ENCODE results near the gene UBB.
"Not testable (repeated sequence)": the region's sequence is repeated elsewhere in the genome, so short reads cannot be mapped to it uniquely, and the experiment has no call there.

UBB gene

DNA sequence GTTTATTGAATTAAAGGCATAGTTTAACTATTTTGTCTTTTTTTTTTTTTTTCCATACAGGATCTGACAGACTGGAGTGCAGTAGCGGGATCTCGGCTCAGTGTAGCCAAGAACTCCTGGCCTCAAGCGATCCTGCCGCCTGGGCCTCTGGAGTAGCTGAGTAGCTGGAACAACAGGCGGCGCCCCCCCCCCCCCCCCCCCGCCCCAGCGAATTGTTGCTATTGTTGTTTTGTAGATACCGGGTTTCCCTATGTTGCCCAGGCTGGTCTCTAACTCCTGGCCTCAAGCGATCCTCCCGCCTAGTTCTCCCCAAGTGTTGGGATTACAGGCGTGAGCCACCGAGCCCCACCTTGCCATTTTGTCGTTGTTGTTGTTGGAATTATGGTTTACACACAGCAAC lies 26.3 kb upstream of the UBB start:
- no peak for FAIRE-seq

DNA sequence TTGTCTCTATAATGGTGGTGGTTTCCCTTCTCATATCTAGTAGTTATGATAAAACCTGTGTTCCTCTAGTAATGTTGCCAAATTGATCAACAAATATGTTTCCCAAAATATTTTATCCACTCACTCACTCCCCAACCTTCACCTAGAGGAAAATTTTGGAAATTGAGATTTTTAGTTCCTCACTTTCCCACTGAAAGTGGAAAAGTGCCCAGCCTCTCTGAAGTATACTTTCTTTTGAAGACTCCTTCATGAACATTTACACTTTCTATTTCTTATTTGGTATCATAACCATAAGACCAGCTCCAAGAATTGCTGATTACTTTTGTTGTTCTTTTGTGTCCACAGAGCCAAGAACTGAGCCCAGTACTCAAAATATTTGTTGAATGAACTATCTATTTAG lies 22.5 kb upstream of the UBB start:
- TF ChIP-seq POLR2A (IDR thresholded peaks at IDR 0.05; ENCODE audit: low read depth, low read length) = no peak
- DNase-seq (ENCODE audit: insufficient read length, low spot score) (no peak), FAIRE-seq (no peak)

More for the DNA sequence above, 26.3 kb upstream of the UBB start:
- TF ChIP-seq POLR2A (IDR thresholded peaks at IDR 0.05; ENCODE audit: low read depth, low read length) = no peak
- DNase-seq (ENCODE audit: insufficient read length, low spot score) = no peak

DNA sequence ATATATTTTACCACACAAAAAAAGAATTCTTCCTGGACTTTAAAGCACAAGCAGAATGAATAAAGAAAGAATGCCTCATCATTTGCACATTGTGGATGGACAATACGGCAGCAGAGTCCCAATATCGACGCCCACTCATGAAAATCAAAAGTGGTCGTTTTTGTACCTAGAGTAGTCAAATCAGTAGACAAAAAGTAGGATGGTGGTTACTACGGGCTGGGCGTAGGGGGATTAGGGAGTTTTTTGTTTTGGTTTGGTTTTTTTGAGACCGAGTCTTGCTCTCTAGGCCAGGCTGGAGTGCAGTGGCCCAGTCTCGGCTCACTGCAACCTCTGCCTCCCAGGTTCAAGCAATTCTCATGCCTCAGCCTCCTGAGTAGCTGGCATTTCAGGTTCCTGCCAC lies 19.0 kb upstream of the UBB start:
- no peak for DNase-seq (ENCODE audit: insufficient read length, low spot score)
- no peak for TF ChIP-seq POLR2A (IDR thresholded peaks at IDR 0.05; ENCODE audit: low read depth, low read length)
- FAIRE-seq = no peak

DNA sequence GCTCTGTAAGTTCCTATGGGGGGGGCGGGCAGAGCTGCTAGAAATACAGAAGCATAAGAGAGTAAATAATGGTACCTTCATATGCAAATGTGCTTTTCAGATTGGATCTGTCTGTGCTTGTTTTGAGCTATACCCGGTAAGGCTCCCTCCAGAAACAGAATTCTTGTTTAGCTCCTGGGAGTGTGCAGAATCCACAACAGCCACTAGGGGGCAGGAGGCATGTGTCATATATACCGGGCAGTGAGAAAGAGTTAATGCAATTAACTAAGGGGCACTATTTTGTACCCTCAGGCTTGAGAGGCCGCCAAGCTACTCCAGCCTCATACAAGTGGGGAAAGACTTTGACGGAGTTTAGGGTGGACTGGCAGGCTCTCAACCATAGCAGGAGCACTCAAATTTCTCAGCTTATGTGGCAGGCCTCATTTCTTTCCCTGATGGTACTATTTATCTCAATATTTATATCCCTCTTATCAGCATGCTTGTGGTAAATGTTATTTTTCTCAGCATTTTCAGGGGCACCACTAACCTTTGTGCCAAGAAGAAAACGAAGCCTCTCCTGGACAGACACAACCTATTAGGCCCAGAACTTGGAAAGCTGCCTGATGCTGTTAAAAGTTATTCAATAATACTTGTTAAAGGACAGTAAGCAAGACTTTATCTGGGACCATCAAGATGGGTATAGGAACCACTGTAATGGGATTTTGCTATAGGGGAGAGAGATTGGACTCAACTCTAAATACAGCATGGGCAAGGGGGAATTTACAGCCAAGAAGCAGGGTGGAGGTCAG lies 16.9 kb upstream of the UBB start:
- FAIRE-seq = peak; percentile 78

DNA sequence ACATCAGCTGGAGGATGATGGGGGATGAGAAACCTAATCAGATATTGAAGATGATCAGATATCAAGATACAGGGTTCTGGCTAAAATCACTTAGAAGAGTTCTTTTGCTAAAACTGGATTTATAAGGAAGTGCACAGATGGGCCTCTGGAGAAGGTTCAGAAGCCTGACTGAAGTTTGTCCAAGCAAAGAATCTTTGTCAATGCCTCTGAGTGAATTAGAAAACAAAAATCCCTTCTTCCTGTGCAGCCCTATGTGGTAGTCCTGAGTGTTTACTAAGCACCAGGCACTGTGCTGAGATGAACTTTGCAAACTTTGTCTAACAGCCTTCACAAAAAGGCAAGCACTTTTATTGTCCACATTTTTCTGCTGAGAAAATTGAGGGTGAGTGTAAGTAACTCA lies 16.3 kb upstream of the UBB start:
- no peak for DNase-seq (ENCODE audit: insufficient read length, low spot score)

More for the DNA sequence above, 16.9 kb upstream of the UBB start:
- peak; percentile 33 for DNase-seq (ENCODE audit: insufficient read length, low spot score)
- no peak for TF ChIP-seq POLR2A (IDR thresholded peaks at IDR 0.05; ENCODE audit: low read depth, low read length)

DNA sequence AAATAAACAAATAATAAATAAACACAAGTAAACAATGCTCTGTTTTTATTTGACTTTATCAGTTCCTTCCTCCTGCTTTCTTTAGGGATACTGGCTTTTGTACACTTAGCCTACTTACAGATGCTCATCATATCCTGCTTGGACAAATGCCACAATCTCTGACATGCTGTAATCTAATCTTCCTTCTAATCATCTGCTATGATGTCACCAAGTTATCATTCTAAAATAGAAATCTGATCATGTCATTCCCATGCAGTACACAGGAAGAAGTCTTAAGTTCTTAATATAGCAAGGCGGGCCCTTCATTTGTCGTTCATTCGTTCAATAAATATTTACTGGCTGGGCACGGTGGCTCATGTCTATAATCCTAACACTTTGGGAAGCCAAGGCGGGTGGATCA lies 9.1 kb upstream of the UBB start:
- TF ChIP-seq POLR2A (IDR thresholded peaks at IDR 0.05; ENCODE audit: low read depth, low read length) = no peak
- no peak for FAIRE-seq
- no peak for DNase-seq (ENCODE audit: insufficient read length, low spot score)

More for the DNA sequence above, 16.3 kb upstream of the UBB start:
- FAIRE-seq = no peak
- TF ChIP-seq POLR2A (IDR thresholded peaks at IDR 0.05; ENCODE audit: low read depth, low read length) = no peak

DNA sequence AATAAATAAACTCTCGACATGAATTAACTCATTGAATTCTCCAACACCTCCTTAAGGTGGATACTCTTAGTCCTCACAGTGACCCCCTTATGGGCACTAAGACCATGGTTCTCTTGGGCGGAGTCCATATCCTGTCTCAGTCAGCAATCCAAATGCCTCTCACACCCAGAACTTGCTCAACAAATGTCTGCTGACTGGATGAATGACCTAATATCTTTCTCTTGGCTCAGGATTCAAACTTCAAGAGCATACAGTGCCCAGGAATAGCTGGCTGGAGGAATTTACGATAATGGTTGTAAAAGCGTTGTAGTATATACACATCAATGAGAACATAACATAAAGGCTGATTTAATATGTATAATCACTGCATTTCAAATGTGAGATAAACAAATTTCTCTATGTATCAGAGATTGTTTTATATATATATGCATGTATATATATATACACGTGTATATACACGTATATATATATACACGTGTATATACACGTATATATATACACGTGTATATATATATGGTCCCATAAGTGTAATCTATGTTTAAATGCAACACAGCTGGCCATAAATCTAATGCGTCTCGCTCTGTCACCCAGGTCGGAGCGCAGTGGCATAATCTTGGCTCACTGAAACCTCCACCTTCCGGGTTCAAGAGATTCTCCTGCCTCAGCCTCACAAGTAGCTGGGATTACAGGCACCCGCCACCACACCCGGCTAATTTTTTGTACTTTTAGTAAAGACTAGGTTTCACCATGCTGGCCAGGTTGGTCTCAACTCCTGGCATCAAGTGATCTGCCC lies 6.5 kb upstream of the UBB start:
- DNase-seq (ENCODE audit: insufficient read length, low spot score) (no peak), FAIRE-seq (peak; percentile 66)
- TF ChIP-seq POLR2A (IDR thresholded peaks at IDR 0.05; ENCODE audit: low read depth, low read length) = no peak

DNA sequence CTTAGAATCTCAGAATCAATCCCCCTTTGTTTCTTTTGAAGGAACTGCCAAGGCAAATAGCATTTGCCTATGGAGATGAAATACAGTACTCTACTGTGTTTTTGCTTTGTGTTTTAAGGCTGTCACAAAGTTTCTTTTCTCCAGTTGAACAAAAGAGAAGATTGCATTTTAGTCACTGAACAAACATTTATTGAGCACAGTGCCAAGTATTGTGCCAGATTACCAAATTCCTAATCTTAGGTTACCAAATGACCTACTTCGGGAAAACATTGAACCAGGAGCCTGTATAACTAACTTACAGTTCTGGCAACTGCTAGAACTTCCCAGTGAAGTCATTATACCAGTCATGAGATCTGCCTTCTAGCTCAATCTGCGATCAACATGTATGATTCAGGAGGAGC lies 3.0 kb upstream of the UBB start:
- no peak for TF ChIP-seq POLR2A (IDR thresholded peaks at IDR 0.05; ENCODE audit: low read depth, low read length)
- FAIRE-seq (no peak), DNase-seq (ENCODE audit: insufficient read length, low spot score) (no peak)

DNA sequence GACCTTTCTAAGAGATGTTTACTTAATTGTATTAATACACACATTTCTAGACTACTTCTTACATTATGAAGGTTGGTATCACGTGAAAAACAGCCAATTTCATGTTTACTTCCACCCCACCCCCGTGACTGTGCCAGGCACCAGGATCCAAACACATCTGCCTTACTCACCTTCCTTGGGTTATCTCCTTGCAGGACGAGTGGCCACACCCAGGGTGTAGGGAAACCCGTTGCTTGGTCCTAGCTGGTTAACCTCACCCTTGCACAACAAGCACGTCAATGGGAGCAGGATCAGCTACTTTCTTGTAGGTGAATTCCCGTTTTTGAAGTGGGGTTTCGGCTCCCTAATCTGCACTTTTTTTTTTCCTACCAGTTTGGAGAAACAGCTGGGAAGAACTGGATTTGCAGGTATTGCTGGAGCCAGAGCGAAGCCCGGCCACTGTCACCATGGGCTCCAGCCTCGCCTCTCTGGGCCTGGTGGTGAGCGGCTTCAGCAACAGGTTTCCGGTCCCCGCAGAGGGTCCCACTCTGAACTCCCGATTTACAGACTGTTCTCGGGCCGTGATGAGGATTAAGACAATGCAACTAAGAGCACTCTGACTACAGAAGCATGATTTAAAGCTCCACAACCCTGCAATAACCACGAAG lies 2.1 kb upstream of the UBB start:
- TF ChIP-seq POLR2A (IDR thresholded peaks at IDR 0.05; ENCODE audit: low read depth, low read length) = no peak
- DNase-seq (ENCODE audit: insufficient read length, low spot score) (no peak), FAIRE-seq (no peak)

DNA sequence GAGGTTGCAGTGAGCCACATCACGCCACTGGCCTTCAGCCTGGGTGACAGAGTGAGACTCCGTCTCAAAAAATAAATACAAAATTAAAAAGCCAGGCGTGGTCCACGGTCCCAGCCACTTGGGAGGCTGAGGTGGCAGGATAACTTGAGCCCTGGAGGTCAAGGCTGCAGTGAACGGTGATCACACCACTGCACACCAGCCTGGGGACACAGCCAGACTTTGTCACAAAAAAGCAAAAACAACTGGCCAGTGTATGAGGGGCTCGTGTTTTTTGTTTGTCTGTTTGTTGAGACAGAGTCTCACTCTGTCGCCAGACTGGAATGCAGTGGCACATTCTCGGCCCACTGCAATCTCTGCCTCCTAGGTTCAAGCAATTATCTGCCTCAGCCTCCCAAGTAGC lies 1.2 kb upstream of the UBB start:
- FAIRE-seq (no peak), DNase-seq (ENCODE audit: insufficient read length, low spot score) (no peak)
- TF ChIP-seq POLR2A (IDR thresholded peaks at IDR 0.05; ENCODE audit: low read depth, low read length) = no peak

DNA sequence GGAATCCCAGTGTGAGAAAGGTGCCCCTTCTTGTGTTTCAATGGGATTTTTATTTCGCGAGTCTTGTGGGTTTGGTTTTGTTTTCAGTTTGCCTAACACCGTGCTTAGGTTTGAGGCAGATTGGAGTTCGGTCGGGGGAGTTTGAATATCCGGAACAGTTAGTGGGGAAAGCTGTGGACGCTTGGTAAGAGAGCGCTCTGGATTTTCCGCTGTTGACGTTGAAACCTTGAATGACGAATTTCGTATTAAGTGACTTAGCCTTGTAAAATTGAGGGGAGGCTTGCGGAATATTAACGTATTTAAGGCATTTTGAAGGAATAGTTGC lies 567 bp downstream of the UBB start:
- TF ChIP-seq POLR2A (IDR thresholded peaks at IDR 0.05; ENCODE audit: low read depth, low read length) = no peak
- FAIRE-seq = no peak
- DNase-seq (ENCODE audit: insufficient read length, low spot score) = no peak

DNA sequence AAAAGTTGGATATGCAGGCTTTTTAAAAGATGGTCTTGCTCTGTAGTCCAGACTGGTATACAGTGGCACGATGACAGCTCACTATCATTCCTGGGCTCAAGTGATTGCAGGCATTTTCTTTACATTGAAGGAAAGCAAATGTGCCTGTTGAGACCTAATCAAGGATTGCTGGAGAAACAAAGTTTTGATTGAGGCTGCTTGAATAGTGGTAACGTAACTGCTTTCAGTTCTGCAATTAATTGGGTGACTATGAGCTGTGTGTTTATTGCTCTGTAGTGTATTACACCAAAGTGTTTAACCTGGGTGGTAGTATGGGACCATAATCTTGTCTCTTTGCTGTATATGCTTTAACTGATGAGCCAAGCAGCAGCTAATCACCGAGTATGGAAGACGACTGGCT lies 2.3 kb downstream of the UBB start:
- no peak for TF ChIP-seq POLR2A (IDR thresholded peaks at IDR 0.05; ENCODE audit: low read depth, low read length)
- FAIRE-seq = no peak
- no peak for DNase-seq (ENCODE audit: insufficient read length, low spot score)

DNA sequence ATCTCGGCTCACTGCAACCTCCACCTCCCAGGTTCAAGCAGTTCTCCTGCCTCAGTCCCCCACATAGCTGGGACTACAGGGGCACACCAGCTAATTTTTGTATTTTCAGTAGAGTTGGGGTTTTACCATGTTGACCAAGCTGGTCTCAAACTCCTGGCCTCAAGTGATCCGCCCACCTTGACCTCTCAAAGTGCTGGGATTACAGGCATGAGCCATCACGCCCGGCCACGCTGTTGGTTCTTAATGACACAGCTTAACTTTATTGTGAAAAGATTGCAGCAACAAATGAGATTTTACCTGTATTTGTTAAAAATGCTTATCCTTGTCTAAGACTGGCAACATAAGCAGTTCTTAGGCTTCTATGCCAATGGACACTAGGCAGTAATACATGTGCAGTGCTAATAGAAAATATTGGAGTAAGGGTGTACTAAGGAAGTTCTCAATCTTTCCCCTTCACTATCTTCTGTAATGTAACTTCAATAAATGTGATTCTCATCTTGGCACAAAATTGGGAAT lies 2.9 kb downstream of the UBB start:
- no peak for TF ChIP-seq POLR2A (IDR thresholded peaks at IDR 0.05; ENCODE audit: low read depth, low read length)
- DNase-seq (ENCODE audit: insufficient read length, low spot score) (no peak), FAIRE-seq (no peak)

DNA sequence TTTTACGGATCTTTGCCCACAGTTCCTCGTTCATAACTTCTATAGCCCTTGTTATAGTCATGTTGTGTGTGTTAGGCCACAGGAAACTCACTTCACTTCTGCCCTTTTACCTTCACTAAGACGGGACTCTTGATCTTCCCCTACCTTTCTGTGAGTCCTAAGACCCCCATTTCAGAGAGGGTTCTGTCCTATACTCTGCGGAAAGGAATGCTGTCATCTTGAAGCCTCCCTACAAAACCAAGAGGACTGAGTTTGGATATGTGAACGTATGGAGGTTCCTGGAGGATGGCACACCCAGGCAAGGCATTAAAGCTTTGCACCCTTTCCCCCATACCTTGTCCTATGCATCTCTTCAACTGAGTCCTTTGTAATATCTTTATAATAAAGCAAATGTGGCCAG lies 3.7 kb downstream of the UBB start:
- FAIRE-seq = no peak
- DNase-seq (ENCODE audit: insufficient read length, low spot score) = no peak
- TF ChIP-seq POLR2A (IDR thresholded peaks at IDR 0.05; ENCODE audit: low read depth, low read length) = no peak

DNA sequence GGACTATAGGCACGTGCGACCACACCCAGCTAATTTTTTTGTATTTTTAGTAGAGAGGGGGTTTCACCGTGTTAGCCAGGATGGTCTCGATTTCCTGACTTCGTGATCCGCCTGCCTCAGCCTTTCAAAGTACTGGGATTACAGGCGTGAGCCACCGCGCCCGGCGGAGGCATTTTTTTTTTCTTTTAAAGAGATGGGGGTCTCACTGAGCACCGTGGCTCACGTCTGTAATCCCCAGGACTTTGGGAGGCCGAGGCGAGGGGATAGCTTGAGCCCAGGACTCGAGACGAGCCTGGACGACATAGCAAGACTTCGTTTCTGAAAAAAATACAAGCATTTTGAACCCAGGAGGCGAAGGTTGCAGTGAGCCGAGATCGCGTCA lies 5.2 kb downstream of the UBB start:
- not testable (repeated sequence) for DNase-seq (ENCODE audit: insufficient read length, low spot score); FAIRE-seq

Data from H54 (cell line).